Measurements from ENCODE around the gene YOD1.

DNA sequence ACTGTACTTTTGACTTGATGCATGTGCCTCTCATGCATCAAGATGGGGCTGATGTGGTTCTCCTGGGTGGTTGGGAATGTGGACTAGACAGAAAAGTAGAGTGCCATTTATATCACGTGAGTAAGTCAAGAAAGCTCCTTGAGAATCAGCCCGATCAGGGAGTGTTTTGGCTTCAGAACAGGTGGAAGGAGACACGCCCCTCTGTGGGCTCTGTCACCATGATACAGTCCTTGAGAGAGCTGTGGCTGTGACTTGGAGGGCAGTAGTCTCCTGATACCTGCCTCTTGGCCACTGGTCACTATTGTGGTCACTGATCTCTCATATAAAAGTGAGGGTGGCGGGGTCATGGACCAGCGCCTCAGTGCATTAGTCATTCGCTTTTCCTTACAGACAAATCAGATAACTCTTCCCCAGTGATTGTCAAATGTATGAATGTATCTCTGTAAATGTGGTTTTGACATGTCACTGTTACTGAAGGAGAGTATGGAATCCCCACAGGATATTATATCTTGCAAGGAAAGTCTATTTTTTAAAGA is 28.8 kb upstream of the YOD1 start:
- no peak for TF ChIP-seq POLR2A (IDR thresholded peaks at IDR 0.05)
- TF ChIP-seq, protein P1, sequence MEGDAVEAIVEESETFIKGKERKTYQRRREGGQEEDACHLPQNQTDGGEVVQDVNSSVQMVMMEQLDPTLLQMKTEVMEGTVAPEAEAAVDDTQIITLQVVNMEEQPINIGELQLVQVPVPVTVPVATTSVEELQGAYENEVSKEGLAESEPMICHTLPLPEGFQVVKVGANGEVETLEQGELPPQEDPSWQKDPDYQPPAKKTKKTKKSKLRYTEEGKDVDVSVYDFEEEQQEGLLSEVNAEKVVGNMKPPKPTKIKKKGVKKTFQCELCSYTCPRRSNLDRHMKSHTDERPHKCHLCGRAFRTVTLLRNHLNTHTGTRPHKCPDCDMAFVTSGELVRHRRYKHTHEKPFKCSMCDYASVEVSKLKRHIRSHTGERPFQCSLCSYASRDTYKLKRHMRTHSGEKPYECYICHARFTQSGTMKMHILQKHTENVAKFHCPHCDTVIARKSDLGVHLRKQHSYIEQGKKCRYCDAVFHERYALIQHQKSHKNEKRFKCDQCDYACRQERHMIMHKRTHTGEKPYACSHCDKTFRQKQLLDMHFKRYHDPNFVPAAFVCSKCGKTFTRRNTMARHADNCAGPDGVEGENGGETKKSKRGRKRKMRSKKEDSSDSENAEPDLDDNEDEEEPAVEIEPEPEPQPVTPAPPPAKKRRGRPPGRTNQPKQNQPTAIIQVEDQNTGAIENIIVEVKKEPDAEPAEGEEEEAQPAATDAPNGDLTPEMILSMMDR (IDR thresholded peaks at IDR 0.05): no peak

Data from esophagus squamous epithelium (tissue), 4 donors.